Measurements from ENCODE around the gene SLC6A18. TPM values are rescaled to one million over a fixed set of nuclear protein-coding genes. Genes with fewer than 3 reads are reported as not detected.
"Not testable (repeated sequence)": the region's sequence is repeated elsewhere in the genome, so short reads cannot be mapped to it uniquely, and the experiment has no call there.

Gene SLC6A18
- total RNA-seq, 1 experiment from 2014 or later, result not detected

- not testable (repeated sequence) for DNase-seq (ENCODE audit: low spot score)
Measured at GRCh38 chr5:1275397-1276391, 50.5 kb downstream of the SLC6A18 start.

- no peak for DNase-seq (ENCODE audit: low spot score)
Measured at GRCh38 chr5:1276930-1277329, 51.7 kb downstream of the SLC6A18 start.

- no peak for DNase-seq (ENCODE audit: low spot score)
Measured at GRCh38 chr5:1277331-1277730, 52.1 kb downstream of the SLC6A18 start.

GRCh38 chr5:1277781-1278180, 52.6 kb downstream of the SLC6A18 start:
- no peak for DNase-seq (ENCODE audit: low spot score)

GRCh38 chr5:1278216-1278615, 53.0 kb downstream of the SLC6A18 start:
- no peak for DNase-seq (ENCODE audit: low spot score)

- DNase-seq (ENCODE audit: low spot score), result no peak
Measured at GRCh38 chr5:1278656-1279442, 53.7 kb downstream of the SLC6A18 start.

- no peak for DNase-seq (ENCODE audit: low spot score)
Measured at GRCh38 chr5:1279443-1280151, 54.4 kb downstream of the SLC6A18 start.

- DNase-seq (ENCODE audit: low spot score), result no peak
Measured at GRCh38 chr5:1280177-1281037, 55.2 kb downstream of the SLC6A18 start.

- DNase-seq (ENCODE audit: low spot score), result no peak
Measured at GRCh38 chr5:1281038-1281882, 56.1 kb downstream of the SLC6A18 start.

- DNase-seq (ENCODE audit: low spot score), result no peak
Measured at GRCh38 chr5:1282131-1282992, 57.2 kb downstream of the SLC6A18 start.

- DNase-seq (ENCODE audit: low spot score), result not testable (repeated sequence)
Measured at GRCh38 chr5:1282993-1283728, 58.0 kb downstream of the SLC6A18 start.

- DNase-seq (ENCODE audit: low spot score), result not testable (repeated sequence)
Measured at GRCh38 chr5:1283729-1284041, 58.5 kb downstream of the SLC6A18 start.

- not testable (repeated sequence) for DNase-seq (ENCODE audit: low spot score)
Measured at GRCh38 chr5:1284336-1284970, 59.3 kb downstream of the SLC6A18 start.

- no peak for DNase-seq (ENCODE audit: low spot score)
Measured at GRCh38 chr5:1285141-1285540, 60.0 kb downstream of the SLC6A18 start.

GRCh38 chr5:1285883-1286291, 60.7 kb downstream of the SLC6A18 start:
- DNase-seq (ENCODE audit: low spot score), result no peak

- no peak for DNase-seq (ENCODE audit: low spot score)
Measured at GRCh38 chr5:1288439-1289335, 63.5 kb downstream of the SLC6A18 start.

- DNase-seq (ENCODE audit: low spot score), result not testable (repeated sequence)
Measured at GRCh38 chr5:1289559-1289958, 64.4 kb downstream of the SLC6A18 start.

Measured in HT-29 (cell line).